ENCODE data around the gene BARX1.
"Not testable (repeated sequence)": the region's sequence is repeated elsewhere in the genome, so short reads cannot be mapped to it uniquely, and the experiment has no call there.

DNA sequence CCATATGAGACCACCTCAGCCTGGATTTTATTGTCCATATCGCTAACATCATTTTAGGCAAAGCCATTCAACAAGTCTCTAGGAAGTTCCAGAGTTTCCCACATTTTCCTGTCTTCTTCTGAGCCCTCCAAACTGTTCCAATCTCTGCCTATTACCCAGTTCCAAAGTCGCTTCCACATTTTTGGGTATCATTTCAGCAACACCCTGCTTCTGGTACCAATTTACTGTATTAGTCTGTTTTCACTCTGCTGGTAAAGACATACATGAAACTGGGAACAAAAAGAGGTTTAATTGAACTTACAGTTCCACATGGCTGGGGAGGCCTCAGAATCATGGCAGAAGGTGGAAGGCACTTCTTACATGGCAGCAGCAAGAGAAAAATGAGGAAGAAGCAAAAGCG is 17.5 kb upstream of the BARX1 start:
- TF ChIP-seq POLR2AphosphoS5, POLR2A (IDR thresholded peaks at IDR 0.05): not testable (repeated sequence)
- TF ChIP-seq, protein P1, sequence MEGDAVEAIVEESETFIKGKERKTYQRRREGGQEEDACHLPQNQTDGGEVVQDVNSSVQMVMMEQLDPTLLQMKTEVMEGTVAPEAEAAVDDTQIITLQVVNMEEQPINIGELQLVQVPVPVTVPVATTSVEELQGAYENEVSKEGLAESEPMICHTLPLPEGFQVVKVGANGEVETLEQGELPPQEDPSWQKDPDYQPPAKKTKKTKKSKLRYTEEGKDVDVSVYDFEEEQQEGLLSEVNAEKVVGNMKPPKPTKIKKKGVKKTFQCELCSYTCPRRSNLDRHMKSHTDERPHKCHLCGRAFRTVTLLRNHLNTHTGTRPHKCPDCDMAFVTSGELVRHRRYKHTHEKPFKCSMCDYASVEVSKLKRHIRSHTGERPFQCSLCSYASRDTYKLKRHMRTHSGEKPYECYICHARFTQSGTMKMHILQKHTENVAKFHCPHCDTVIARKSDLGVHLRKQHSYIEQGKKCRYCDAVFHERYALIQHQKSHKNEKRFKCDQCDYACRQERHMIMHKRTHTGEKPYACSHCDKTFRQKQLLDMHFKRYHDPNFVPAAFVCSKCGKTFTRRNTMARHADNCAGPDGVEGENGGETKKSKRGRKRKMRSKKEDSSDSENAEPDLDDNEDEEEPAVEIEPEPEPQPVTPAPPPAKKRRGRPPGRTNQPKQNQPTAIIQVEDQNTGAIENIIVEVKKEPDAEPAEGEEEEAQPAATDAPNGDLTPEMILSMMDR (IDR thresholded peaks at IDR 0.05) = not testable (repeated sequence)
